GM19239 (cell line): ENCODE measurements around the gene SEPTIN7.
"Not testable (repeated sequence)": the region's sequence is repeated elsewhere in the genome, so short reads cannot be mapped to it uniquely, and the experiment has no call there.

ENCODE experiments used
- DNase-seq: peaks from one replicate; pipeline ENCODE4 v3.0.0; 2011; ENCODE audit warnings: low spot score; ENCODE audit not compliant: insufficient read length
- FAIRE-seq: peaks from 2 replicates; lab custom pipeline; 2011; peaks lifted over from hg19 to GRCh38; lab: Jason Lieb, UNC

Gene SEPTIN7

DNA sequence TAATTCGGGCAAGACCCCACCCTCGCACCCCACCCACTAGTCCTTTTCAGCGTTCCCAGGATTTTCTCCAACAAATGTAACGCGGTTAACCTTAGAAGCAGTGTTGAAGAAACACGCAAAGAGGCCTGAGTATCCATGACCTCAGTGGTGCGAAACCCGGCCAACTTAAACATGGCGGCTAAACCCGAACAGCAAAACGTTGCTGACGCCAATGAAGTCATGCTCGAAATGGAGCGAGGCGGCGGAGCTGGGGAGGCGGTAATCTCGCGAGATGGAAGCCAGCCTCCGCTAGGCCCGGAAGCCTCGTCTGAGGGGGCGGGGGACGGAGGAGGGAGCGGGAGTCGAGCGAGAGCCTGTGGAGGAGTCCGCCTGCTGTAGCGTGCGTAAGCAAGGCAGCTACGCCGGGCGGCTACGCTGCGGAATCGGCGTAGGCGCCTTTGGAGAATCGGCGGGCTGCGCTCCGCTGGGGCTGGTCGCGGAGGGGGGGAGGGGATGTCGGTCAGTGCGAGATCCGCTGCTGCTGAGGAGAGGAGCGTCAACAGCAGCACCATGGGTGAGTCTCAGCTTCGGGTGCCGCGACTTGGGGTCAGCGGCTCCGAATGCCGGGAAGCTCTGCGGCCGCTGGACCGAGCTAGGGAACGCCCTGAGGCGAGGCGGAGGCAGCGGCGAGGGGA lies at the start of gene SEPTIN7:
Gene SEPTIN7 (plus strand): TSS at position 340 of the 674 bp plus-strand sequence. CDS start 153 bp downstream, at position 493.
- FAIRE-seq (no peak), DNase-seq (peak; percentile 74)

DNA sequence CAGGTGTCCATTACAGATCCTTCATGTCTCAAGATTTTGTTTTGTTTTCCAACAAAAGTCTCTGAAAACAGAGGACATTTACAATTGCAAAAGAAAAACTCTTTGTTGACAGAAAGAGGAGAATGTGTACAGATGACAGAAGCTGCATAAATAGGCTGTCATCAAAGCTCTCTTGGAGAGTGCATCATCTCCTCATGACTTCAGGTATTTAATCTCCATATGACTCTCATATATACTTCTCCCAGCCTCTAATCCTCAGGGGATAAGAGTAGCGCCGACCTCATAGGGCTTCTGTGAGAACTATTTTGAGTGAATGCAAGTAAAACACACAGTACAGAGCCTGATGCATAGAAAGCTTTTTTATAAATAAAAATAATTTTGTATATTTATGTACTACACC lies 48.1 kb upstream of the SEPTIN7 start:
- no peak for DNase-seq
- no peak for FAIRE-seq

DNA sequence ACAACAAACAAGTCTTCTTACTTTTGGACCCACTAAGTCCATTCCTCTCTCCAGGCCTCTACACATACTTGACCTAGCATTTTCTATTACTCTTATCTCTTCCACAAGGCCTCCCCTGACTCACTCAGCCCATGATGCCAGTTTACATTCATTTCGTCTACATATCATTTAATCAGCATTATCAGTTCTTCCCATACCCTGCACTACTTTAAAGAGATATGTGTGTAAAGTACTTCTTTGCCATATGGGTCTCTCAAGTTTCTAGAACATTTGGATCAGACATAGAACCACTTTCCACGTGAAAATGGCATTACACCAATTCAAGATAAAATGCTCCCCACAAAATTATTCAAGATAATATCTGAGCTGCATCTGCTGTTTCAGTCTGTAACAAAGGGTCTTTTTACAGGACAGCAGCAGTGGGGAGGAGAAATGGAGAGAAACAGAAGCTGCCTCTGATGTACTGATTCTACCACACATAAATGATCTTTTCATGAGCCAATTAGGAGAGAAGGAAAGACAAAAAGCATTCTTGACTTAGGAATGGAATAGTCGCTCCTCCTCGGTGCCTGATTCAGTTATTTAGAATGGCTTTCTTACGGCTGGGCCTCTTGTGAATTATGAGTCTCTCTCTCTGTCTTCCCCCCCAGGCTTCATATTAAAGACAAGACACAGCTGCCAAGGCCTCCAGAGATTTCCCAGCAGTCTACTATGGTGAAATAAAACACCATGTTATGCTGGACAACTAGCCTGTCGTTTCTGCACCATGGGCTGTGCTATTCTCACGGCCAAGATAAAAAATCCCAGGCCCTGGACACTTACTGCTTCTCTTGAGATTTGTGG lies 46.9 kb upstream of the SEPTIN7 start:
- FAIRE-seq (no peak), DNase-seq (no peak)

DNA sequence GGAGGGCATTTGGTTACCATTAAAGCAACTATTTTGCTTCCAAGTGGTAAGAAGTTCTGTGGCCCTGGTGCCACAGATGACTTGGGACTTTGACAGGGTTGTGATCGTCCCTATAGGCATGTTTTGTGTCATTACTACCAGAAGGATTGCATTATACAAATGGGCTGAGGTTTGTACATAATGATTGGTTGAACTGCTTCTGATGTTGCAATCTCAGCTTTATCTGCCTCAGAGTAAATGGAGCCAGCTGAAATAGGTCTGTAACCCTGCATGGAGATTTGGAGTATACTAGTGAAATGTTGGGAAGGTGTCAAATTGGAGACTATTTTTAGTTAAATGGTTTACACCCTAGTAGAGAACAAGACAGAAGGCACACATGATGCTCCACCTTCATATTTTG lies 46.1 kb upstream of the SEPTIN7 start:
- no peak for DNase-seq
- no peak for FAIRE-seq

DNA sequence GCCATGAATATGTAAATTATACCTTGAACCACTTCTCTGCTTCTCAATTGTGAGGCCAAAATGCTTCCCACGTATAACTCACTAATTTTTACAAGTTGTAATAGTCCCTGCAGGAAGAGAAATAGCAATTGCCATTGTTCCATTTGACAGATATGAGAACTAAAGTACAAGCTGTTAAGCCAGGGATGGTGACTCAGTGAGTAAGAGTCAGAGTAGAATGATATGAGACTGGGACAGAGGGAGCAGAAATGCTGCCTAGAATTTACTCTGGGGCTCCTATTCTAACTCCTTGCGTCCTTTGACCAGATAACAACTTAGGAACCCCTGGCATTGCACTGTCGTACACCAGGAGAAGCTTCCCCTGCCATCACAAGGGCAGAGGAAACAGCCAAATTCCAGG lies 45.1 kb upstream of the SEPTIN7 start:
- FAIRE-seq (no peak), DNase-seq (no peak)

DNA sequence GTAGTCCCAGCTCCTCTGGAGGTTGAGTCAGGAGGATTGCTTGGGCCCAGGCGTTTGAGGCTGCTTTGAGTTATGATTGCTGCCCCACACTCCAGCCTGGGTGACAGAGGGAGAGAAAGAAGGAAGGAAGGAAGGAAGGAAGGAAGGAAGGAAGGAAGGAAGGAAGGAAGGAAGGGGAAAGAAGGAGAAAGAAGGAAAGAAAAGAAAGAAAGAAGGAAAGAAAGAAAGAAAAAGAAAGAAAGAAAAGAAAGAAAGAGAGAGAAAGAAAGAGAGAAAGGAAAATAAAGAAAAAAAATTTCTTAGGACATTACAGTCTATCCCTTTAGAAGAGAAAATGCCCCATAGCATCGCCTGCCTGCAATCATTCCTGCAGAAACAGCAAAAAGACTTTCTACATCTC lies 44.4 kb upstream of the SEPTIN7 start:
- FAIRE-seq, DNase-seq: not testable (repeated sequence)

DNA sequence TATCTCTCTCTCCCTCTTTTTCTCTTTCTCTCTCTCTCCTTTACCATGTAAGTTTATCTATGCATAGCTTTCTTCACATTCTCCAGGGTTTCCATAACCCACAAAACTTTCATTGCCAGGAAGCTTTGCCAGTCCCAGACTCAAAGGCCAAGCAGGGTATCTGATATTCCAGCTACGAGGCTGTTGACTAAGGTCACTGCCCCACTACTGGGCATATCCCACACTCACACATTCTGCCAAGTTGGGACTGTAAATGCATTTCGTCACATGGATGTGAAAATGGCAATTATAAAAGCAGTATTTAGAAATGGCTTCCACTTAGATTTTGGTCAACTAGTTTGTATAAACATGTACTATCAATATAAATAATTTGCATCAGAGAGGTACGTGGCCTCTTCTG lies 43.3 kb upstream of the SEPTIN7 start:
- FAIRE-seq, result no peak
- no peak for DNase-seq

DNA sequence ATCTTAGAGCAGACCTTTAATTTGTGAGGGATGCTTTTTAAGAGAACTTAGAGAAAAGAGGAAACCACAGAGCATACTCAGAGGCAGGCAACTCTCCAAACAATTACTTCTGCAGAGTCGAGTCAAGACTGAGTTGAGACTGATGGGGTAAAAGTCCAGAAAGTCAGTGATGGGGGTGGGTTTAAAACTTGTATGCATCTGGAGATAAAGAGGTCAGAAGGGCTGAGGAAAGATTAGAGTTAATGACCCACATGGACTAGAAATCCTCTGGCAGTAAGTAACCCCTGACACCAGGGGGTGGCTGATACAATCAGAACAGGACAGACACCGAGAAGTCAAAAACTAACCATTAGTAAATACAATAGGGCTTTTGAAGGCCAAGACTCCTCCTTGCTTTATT lies 42.4 kb upstream of the SEPTIN7 start:
- FAIRE-seq, result peak; percentile 65
- DNase-seq, result no peak

DNA sequence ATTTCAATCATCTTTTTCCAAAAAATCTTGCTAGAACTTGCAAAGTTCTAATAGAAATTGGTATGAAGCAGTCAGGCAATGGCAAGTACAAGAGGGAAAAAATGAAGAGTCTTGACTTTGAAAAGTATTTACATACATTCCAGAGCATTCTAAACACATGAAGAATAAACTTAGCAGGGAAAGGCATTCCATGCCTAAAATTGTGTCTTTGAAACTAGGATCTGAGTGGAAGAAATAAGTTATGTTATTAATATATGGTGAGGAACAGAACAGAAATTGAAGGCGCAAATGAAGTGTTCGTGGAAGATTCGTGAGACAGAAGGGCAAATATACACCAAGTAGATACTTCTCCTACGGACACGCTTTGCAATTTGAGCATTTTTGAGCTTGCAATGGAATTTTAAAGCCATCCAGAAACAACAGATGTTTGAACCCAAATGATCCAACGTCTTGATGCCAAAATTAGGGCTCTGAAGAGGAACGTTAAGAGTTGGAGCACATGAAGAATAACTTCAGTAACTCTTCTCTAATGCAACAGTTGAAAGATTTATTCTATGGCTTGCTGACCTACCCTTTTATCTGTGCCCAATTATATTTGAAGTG lies 40.6 kb upstream of the SEPTIN7 start:
- FAIRE-seq (no peak), DNase-seq (no peak)

DNA sequence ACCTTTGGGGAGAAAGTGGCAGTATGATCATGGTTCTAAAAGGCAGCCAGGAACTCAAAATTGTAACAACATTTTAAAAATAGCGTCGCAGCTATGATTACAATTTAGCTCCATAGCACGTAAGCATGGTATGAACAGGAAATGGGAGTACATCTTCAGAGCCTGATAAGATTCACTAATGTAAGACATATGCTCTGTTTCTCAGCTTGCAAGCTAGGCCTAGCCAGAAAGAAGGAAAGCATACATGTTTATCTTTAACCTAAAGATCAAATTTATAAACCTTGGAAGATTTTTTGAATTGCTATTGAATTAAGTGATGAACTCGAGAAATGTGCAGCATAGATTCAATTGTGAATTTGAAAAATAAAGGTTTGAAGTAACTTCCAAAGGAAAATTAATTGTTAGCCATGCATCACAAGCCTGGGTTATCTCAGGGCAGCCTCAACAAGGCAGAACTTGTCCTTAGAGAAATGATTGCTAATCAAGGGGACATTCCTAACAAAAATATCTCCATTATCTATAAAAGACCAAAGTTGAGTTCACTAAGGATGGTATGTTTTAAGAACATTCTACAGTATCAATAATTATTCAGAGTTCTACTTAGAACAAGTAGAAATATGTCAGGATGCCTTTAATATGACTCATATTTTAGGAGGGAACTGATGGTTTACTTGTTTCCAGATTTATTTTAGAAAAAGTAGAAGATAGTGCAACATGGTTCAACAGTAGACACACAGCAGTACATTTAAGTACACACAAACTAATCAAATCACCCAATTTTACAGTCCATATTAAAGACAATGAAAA lies 38.8 kb upstream of the SEPTIN7 start:
- DNase-seq (no peak), FAIRE-seq (no peak)

DNA sequence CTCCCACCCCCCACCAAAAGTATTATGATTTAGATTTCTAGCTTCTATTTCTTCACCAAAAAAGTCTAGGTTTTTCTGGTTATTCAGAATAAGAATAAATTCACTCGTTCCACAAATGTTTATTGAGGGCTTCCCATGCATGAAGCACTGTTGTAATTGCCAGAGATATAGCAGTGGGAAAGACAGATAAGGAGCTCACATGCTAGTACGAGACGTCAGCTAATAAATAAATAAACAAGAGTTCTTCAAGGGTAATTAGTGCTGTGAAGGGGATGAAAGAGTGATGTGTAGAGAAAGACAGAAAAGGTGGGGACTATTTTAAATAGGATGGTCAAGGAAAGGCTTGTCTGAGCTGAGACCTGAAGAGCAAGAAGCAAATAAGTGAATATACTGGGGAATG lies 38.1 kb upstream of the SEPTIN7 start:
- no peak for DNase-seq
- FAIRE-seq, result no peak

DNA sequence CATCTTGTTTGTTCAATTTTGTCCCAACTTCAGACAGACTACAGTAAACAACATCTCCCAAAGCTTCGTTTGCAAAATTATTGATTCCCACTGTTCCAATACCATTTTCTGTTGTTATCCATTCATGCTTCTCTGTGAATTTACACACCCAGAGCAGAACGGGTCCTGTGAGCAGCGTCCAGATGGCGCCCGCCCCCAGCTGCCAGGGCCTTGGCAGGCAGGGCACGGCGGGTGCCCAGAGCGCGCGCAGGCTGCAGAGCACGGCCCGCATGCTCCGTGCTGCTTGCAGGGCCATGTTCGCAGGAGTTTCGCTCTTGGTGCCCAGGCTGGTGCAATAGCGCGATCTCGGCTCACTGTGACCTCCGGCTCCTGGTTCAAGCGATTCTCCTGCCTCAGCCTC lies 32.5 kb upstream of the SEPTIN7 start:
- DNase-seq, result no peak
- no peak for FAIRE-seq

DNA sequence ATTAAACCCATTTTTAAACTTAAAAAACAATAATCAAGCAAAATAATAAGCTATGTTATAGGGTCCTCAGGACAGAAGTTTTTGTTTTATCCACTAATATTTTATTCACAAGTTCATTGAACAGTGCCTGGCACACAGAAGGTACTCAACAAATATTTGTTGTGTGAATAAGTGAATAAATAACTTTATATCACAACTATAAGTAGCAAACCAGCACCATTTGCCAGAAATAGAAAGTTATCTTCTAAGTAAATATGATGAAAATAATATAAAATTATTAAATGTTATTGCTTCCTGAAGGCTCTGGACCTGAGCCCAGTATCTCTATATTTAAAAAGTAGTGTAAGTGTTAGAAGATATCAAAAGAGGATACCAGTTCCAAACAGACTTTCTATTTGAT lies 29.1 kb upstream of the SEPTIN7 start:
- FAIRE-seq, result no peak
- DNase-seq, result no peak

DNA sequence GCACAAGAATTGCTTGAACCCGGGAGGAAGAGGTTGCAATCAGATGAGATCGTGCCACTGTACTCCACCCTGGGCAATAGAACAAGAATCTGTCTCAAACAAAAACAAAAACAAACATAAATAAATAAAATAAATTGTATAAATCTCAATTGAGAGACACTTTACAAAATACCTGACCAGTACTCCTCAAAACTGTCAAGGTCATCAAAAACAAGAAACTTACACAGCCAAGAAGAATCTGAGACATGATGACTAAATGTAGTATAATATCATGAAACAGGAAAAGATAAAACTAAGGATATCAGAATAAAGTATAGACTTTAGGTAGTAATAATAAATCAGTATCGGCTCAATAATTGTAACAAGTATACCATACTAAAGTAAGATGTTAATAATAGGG lies 26.9 kb upstream of the SEPTIN7 start:
- FAIRE-seq (no peak), DNase-seq (no peak)

DNA sequence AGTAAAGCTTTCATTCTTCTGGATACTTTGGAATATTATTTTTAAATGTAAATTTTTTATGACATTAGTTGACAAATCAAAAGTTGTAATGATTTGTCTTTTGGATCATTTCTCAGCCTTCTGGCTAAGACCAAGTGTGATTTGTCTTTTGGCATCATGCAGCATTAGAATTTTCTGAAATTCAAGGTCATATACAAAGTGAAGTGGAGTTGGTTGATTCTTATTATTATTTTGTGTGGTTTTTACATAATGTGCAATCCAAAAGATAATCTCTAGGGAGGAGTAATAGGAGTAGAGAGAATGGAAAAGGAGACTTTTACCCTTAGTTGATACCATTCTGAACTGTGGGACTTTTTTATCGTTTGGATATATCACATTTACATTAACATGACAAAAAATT lies 24.2 kb upstream of the SEPTIN7 start:
- FAIRE-seq, result no peak
- DNase-seq, result no peak

DNA sequence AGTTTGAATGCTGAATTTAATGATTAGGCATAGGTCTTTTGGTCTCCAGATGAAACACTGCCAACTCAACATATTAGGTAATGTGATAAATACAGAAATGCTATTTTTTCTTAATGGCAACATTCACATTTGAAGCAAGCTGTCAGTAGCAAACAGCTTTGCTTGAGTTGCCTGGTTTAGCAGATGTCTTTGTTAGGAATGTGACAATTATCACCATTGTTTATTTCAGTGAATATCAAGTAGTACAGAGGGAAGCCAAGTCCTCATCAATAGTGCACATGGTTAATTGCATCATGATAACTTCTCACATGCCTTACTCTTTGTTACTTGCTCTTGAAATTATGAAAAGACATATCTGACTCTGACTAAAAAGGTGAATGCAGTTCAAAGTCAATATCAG lies 23.7 kb upstream of the SEPTIN7 start:
- no peak for DNase-seq
- FAIRE-seq, result no peak

DNA sequence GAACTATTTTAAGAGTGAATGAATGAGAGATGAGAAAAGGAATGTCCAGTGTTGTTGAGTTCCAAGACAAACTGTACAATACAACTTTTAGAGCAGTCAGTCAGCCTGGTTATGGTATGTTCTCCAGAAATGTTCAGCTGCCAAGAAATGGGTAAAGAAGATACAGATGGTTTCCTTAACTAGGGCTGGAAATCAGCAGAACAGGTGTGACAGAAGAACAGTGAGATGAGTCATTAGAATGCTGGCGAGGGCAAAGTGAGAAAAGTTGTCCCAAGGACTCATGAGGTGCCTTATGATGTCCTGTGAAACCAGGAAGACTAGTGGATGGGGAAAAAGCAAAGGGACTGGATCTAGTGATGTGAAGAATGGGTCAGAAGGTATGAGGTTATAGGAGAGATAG lies 20.8 kb upstream of the SEPTIN7 start:
- FAIRE-seq (no peak), DNase-seq (no peak)

DNA sequence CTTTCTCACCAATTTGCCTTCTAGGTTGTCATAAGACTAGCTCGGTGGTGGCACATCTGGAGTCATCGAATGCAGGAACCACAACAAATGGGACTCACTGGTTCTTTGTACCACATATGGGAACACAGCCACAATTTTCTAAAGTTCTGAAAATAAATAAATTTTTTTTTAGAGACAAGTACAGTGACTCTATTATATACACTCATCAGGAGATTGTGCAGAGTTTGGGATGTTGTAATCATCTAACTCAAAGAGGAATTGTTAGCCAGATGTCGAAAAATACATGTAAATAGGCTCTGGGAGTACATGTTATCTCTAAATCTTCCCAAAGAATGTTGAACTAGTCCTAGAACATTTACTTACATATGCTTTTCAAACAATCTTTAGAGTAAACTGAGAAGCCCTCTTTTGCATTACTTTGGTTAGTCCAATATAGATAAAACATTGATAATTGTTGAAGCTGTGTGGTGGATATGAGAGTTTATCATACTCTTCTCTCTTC lies 19.6 kb upstream of the SEPTIN7 start:
- DNase-seq, result no peak
- FAIRE-seq, result no peak

DNA sequence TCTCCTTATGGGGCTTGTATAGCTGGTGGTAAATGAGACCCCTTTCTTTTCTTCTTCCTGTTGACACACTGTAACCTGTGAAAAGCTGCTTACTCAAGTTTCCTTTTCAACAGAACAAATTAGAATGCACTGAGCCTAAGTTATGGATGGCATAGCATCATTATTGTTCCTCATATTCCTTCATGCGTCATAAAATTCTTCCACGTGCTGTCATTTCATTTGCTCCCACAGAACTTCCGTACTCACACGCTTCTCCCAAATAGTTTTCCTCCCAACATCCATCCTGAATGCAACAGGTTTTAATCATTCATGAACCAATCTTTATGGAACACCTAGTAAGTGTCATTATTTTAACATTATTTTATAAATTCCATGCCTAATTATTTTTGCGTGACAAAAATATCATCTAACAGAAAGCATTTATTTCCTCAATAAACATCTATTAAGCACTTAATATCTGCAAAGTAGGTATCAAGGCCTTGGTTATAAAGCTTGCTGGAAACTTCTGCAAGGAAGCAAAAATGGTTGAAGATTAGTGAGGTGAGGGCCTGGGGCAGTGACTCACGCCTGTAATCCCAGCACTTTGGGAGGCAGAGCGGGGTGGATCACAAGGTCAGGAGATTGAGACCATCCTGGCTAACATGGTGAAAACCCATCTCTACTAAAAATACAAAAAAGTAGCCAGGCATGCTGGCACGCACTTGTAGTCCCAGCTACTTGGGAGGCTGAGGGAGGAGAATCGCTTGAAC lies 18.9 kb upstream of the SEPTIN7 start:
- FAIRE-seq (no peak), DNase-seq (no peak)

DNA sequence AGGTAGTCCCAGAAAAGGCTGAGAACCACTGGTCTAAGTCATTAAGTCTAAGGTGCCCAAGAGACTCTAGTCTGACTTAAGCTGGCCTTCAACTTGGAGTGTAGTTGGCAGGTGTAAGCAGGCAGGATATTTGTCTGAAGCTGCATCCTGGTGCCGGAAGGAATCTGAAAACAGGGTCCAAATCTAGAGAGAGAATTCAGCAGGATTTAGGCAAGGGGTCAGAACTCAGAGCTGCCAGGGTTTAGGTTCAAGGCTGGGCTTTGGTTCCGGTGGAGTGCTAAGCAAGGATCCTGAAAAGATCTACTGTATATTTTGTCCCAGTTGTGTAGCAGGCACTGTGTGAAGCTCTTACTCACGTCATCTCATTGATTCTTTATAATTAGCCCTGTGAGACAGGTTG lies 16.5 kb upstream of the SEPTIN7 start:
- DNase-seq (no peak), FAIRE-seq (no peak)
